ENCODE measurements around the gene ZNF385C. TPM values are rescaled to one million over a fixed set of nuclear protein-coding genes. Genes with fewer than 3 reads are reported as not detected.
A peak's percentile ranks its signal among the peaks of the same experiment; 100 is the strongest.

ZNF385C gene
- total RNA-seq, 2 donors from 2014 or later: 2.3 to 11.8 TPM

DNA sequence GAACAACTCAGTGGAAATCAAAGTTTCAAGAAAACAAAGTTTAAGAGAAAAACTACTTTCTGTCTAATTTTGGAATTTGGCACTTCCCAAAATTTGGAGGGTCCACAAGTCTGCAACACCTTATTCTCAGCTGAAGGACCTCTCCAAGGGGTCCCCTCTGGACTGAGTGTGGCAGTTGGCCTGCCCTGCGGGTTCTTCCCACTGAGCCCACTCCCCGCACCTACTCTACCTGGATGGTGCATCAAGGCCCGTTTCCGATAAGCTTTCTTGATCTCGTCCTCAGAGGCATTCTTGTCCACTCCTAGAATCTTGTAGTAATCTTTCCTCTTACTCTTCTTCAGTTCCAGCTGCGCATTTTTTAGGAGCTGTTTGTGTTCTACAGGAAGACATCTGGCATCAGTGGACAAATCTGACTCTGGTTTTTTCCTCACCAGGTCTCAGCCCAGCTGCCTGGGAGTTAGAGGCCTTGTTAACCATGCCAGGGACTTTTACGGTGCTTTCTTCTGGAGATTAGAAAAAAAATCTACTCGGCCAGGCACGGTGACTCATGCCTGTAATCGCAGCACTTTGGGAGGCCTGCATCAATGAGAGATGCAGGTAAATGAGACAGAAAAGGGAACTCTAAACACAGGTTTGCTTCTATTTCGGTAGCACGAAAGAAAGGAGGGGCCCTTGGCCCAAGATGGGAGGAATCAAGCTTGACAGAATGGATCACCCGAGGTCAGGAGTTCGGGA is 116.1 kb downstream of the ZNF385C start:
- Histone ChIP-seq H3K4me1 (replicated peaks) (peaks cover 13% of the 10 kb centered on the region), H3K36me3 (peaks cover 8 to 15% of the 10 kb centered on the region in 2 donors), H3K27ac (peak overlapping the region; percentile 19 to 35), H3K4me3 (no peak overlapping the region), H3K9me3 (no peaks in the 10 kb centered on the region), H3K27me3 (replicated peaks; ENCODE audit: insufficient read depth) (no peaks in the 10 kb centered on the region)
- TF ChIP-seq POLR2AphosphoS5 (IDR thresholded peaks at IDR 0.05) (peak; percentile 26), CTCF (IDR thresholded peaks at IDR 0.05) (no peak)
- WGBS: 60% methylated on average over 14 of the region's 14 CpGs
- no peak for DNase-seq (ENCODE audit: low spot score)
- intact Hi-C loops (cut with DNase I): no loop called here

DNA sequence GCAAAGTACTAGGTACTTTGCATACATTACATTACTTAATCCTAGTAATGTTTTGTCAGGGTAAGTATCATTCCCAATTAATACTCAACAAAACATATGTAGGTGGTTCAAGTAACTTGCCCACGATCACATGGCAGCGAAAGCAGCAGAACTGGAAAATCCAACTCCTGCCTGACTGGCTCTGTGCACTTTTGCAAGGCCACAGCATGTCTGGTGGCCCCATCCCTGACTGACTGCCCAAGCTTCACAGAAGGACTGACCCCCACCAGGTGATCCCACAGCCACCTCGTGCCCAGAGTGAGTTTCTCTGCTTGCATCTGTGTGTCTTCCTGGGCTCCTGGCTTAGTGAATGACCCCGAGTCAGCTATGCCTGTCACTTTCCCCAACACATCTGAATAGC is 120.3 kb downstream of the ZNF385C start:
- H3K4me1 ChIP-seq (replicated peaks): peaks cover 36% of the 10 kb centered on the region
- H3K4me3 ChIP-seq: no peak overlapping the region
- peaks cover 4 to 14% of the 10 kb centered on the region in 2 donors for H3K36me3 ChIP-seq
- H3K27me3 ChIP-seq (replicated peaks; ENCODE audit: insufficient read depth): no peaks in the 10 kb centered on the region
- TF ChIP-seq CTCF (IDR thresholded peaks at IDR 0.05) (no peak), POLR2AphosphoS5 (IDR thresholded peaks at IDR 0.05) (peak; percentile 82), POLR2A (IDR thresholded peaks at IDR 0.05) (no peak)
- H3K9me3 ChIP-seq: no peaks in the 10 kb centered on the region
- WGBS: 46% methylated on average over 4 of the region's 4 CpGs
- peak; percentile 82 for DNase-seq (ENCODE audit: low spot score)
- H3K27ac ChIP-seq: peak overlapping the region; percentile 78 to 80
- intact Hi-C loops (cut with DNase I): no loop called here

DNA sequence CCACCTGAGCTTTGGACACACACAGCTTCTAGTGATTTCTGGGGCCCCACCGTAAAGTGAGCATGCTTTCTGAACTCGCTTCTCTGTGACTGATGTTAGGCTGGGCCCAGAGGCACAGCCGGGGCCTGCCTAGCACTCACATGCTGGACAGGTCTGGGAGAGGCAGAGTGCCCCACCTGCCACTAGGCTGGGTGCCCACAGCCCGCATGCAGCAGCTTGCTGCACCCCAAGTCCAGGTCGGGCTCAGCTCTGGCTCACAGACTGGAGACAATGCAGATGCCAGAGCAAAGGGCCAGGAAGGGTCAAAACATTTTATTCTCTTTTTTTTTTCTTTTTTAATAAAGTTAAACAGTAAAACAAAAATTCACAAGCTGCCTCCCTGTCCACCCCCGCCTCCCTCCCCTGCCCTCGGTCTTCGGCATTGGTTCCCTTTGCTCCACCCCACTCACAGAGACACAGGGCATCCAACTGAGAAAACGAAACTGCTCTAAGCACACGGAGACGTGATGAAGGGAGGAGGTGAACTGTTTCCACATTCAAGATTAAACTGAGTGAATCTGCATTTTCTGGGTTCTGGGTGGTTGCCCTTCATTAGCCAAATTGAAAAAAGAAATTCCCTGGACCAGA is 122.0 kb downstream of the ZNF385C start:
- DNase-seq (ENCODE audit: low spot score): peak; percentile 60
- intact Hi-C loops (cut with DNase I): no loop called here
- H3K27ac ChIP-seq: peak overlapping the region; percentile 78 to 80
- no peaks in the 10 kb centered on the region for H3K9me3 ChIP-seq
- H3K36me3 ChIP-seq: peaks cover 4 to 14% of the 10 kb centered on the region in 2 donors
- H3K27me3 ChIP-seq (replicated peaks; ENCODE audit: insufficient read depth): no peaks in the 10 kb centered on the region
- peak; percentile 63 for TF ChIP-seq POLR2AphosphoS5 (IDR thresholded peaks at IDR 0.05)
- TF ChIP-seq CTCF (IDR thresholded peaks at IDR 0.05): no peak
- peak overlapping the region in 1 of 2 donors; percentile 16 for H3K4me3 ChIP-seq
- peaks cover 49% of the 10 kb centered on the region for H3K4me1 ChIP-seq (replicated peaks)
- 20% methylated on average over 11 of the region's 11 CpGs for WGBS

Other genes starting within 250 kb of the ZNF385C start
- 10 to 100 TPM; 24.2 to 45.0 TPM for gene KLHL11, start 233.1 kb downstream of the ZNF385C start, total RNA-seq
- gene ACLY, start 179.5 kb downstream of the ZNF385C start, total RNA-seq: 100 to 1,000 TPM; 114 to 203 TPM
- gene ODAD4, start 167.9 kb downstream of the ZNF385C start, total RNA-seq: 1 to 10 TPM in 1 of 2 donors, under 1 TPM in 1; 0.55 to 4.3 TPM
- gene CNP, start 131.7 kb downstream of the ZNF385C start, total RNA-seq: 100 to 1,000 TPM in 1 of 2 donors, 10 to 100 TPM in 1; 85.8 to 117 TPM
- gene DNAJC7, start 81.0 kb downstream of the ZNF385C start, total RNA-seq: 10 to 100 TPM; 57.8 to 60.4 TPM
- gene NKIRAS2, start 78.4 kb downstream of the ZNF385C start, total RNA-seq: 10 to 100 TPM; 38.8 to 98.8 TPM
- 1 to 10 TPM; 4.2 to 4.8 TPM for gene C17orf113, start 47.9 kb downstream of the ZNF385C start, total RNA-seq
- 10 to 100 TPM; 26.7 to 38.6 TPM for gene DHX58, start 14.2 kb upstream of the ZNF385C start, total RNA-seq
- gene KAT2A, start 22.9 kb upstream of the ZNF385C start, total RNA-seq: 10 to 100 TPM; 32.9 to 90.1 TPM
- 1 to 10 TPM in 1 of 2 donors, under 1 TPM in 1; 0.18 to 1.2 TPM for gene HSPB9, start 24.3 kb upstream of the ZNF385C start, total RNA-seq
- gene RAB5C, start 56.5 kb upstream of the ZNF385C start, total RNA-seq: 100 to 1,000 TPM; 124 to 146 TPM
- gene KCNH4, start 82.7 kb upstream of the ZNF385C start, total RNA-seq: under 1 TPM in 1 of 2 donors, not detected in 1; 0.51 TPM
- not detected for gene HCRT, start 87.0 kb upstream of the ZNF385C start, total RNA-seq
- gene GHDC, start 96.0 kb upstream of the ZNF385C start, total RNA-seq: 100 to 1,000 TPM in 1 of 2 donors, 10 to 100 TPM in 1; 45.3 to 106 TPM
- 10 to 100 TPM; 58.0 to 83.8 TPM for gene STAT5B, start 177.9 kb upstream of the ZNF385C start, total RNA-seq
- 10 to 100 TPM; 31.1 to 45.8 TPM for gene STAT5A, start 190.0 kb upstream of the ZNF385C start, total RNA-seq

Measured in prostate gland (tissue), 2 donors.